GM18526 (cell line): ENCODE results near the gene XPO5.

ENCODE experiments used
- POLR2A ChIP-seq: IDR thresholded peaks from 3 replicates; pipeline ENCODE4 v1.6.1; 2011; ENCODE audit not compliant: insufficient read length; ENCODE audit errors: extremely low read depth

Gene XPO5

DNA sequence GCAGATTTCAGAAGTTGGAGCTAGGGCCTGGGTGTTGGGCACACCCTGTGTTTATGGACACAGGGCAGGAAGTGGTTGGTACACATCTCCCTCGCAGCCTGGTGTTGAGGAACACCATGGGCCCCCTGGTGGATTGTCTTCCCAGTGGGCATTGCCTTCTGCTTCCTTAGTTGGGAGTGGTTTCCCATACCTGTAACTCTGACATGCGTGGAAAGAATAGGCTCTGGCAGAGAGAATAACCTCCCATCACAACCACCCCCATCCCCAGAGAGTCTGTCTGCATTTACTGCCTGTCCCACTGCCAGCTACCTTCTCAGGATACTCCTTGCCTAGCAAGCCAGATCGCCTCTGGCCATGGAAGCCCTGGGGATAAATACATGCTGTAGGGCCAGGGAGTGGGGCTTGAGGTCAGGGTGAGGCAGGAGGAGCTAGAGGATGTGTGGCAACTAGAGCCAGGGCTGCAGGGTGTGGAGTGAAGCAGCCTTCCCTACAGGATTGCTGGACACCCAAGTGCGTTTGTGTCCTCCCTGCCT is 80.4 kb downstream of the XPO5 start:
- no peak for TF ChIP-seq POLR2A

DNA sequence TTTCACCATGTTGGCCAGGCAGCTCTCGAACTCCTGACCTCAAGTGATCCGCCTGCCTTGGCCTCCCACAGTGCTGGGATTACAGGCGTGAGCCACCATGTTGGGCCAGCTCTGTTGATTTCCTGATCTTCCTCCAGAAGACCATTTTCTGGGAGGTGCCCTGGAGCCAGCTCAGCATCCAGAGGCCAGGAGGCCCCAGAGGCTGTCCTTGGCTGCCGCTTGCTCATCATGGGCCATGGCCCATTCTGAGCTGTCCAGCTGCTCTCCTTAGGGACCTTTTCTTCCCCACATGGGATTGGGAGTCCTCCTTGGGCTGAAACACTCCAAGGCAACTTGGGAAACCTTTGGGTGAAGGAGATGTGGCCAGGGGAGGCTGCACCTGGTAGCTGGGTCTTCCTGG is 81.1 kb downstream of the XPO5 start:
- no peak for TF ChIP-seq POLR2A

DNA sequence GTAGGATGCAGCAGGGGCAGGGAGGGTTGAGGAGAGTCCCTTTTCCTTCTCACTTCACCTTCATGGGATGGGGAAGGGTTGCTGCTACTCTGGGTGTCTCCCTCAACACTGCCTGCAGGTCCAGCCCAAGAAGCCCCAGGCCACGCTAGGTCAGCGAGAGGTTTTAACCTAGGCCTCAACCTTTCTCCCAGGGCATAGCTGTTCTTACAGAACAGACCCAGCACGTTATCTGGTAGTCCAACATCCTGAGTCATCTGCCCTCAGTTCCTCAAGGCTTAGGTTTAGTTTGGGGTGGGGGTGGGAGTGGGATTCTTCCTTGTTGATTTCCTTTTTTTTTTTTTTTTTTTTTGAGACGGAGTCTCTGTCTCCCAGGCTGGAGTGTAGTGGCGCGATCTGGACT is 81.5 kb downstream of the XPO5 start:
- TF ChIP-seq POLR2A = no peak

DNA sequence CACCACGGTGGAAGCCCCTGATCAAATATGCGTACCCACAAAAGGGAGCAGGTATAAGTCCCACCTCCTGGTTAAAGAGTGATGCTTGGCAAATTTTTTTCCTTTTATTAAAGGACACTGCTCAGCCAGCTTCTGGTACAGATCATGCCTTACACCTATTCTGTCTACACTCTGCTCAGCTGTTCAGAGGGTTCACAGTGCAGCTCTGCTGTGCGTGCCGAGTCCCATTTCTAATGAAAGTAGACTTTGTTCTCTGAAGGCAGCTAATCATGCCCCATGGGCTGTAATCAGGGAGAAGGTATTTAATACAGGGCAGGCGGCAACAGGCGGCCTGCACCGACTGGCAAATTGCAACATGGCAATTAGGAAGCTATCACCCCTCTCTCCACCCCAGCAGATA is 82.0 kb downstream of the XPO5 start:
- TF ChIP-seq POLR2A = no peak

DNA sequence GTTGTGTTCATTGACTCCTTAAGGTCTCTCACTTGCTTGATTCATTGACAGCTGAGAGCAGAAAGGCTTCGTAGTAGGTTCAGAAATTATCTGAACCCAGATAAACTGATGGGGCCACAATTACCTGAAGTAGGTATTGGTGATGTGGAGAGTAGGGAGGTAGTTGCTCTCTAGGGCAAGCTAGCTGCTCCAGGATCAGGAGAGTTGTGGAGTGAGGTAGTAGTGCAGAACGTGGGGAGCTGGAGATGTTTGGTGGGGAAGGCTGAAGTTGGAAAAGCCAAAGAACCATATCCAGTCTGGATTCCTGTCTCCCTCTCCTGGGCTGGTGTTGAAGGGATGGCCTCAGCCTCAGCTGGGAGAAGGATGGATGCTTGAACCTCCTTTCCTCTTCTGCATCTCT is 82.6 kb downstream of the XPO5 start:
- no peak for TF ChIP-seq POLR2A

DNA sequence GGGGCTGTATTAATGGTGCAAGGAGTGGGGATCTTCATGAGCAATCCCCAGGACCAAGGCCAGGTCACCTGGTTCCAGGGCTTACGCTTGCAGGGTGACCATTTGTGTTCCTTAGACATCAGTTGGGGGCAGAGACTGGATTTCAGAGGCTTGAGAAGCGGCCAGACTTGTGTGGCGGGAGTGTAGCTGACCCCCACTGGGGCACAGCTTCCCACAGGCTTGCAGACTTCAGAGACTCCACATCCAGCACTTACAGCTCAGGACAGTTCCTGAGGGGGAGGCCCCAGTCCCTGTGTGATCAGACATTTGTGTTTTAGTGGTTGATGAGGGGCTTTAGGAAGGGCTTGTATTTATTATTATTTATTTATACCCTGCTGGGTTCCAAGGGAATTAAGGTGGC is 83.2 kb downstream of the XPO5 start:
- no peak for TF ChIP-seq POLR2A

DNA sequence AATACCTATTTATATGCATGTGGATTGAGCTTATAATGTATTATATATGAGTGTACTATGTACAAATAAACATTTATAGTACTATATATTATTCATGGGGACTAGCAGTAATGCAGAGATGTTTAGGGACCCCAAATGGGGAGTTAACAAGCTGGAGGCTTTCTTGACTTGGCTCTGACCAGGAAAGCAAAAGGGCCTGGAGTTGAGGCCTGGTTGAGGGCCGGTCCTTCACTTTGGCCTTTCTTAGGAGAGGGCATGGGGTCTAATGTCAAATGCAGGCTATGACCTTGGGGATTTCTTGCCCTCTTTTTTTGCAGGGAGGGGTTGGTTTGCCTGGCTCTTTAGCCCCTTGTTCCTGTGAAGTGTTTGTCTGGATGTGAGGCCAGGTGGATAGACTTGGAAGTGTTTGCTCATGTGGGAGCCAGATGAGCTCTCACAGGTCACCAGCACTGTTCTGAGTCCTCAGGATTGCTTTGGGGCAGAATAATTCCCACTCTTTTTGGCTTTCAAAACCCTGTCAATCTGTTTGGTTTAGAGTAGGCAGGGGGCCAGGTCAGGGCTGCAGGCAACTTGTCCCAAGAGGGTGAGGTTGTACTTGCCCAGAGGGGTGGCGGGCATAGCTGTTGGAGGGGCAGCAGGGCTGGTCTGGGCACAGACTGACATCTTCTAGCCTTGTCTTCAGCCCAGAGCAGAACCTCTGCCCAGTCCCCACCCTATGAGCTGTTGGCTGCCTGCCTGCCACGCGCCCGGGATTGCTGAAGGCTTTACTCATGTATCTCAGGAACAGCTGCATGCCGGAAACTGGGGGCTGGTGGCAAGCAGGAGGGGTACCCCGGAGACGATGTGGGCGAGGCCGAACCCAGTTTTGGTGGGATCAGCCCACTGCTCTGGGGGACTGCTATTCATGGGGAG is 83.8 kb downstream of the XPO5 start:
- no peak for TF ChIP-seq POLR2A

DNA sequence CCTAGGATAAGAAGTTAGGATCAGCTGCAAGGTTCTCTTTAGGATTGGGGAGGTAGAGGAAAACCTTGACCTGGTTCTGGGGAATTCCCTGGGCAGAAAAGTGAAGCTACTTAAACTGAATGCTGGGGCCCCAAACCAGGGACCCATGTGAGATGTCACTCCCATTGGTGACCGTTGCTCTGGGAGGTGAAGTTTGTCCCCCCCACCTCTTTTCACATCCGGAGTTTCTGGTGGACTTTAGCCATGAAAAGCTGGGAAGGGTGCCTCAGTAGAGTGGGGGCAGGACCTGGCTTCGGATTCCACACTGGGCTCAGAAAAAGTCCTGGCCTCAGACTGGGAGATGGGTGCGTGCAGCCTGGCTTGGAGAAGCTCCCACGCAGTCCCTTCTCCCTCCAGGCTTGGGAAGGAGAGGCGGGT is 85.3 kb downstream of the XPO5 start:
- TF ChIP-seq POLR2A = no peak

DNA sequence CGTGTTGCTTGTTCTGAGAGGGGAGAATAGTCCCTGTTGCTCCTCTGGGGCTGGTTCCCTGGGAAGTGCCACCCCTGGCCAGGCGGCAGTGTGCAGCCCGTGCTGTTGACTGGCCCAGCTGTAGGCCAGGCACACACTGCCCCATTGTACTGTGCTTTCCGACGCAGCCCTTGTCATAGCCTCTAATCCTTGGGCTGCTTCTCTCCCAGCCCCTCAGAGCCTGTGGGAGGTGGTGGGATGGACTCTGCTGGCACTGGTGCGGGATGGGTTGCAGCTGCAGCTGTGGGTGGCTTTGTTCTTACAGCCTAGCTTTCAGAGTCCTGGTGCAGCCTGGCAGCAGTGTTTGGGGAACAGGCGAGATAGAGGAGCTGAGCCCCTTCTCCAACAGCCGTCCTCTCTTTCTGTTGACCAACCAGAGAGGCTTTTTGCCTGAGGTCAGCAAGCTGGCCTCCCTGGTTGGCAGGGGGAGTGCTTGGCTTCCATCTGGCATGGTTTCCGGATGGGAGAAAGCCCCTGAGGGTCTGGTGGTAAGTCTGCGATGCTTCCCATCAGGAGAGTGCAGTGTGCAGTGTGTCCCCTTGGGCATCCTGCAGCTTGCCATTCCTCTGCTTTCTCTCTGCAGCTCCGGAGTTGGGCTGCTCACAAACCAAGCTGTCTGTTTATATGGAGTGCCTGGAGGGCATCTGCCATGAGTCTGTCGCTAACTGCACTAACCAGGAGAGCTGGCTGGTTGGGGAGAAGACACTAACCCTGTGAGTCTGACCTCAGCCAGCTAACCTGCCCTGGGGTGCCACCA is 86.4 kb downstream of the XPO5 start:
- TF ChIP-seq POLR2A = no peak

DNA sequence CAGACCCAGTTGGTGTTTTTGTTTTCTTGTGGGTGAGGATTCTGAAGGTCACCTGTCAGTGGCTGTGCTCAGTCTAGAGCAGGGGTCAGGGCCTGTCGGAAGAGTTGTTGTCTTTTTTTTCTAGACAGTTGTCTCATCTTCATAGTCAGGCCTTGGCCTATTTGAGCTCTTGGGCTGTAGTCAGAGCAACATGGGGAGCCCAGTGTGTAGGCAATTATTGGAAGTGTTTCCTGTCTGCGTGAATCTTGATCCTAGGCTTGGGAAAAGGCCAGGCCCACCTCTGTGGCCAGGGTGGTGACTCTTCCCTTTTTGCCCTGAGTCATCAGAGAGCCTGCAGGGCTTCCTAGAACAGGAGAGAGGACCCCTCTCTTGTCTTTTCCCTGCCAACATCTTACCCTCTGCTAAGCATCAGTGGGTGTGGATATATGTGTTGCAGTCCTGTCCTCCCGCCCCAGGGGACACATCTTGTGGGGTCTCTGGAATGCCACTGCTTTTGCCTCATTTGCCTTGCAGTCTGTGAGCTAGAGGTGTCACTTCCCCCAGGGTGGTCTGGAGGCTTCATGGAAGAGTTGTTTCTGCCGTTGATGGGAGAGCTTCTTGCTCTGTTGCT is 87.1 kb downstream of the XPO5 start:
- TF ChIP-seq POLR2A = no peak

DNA sequence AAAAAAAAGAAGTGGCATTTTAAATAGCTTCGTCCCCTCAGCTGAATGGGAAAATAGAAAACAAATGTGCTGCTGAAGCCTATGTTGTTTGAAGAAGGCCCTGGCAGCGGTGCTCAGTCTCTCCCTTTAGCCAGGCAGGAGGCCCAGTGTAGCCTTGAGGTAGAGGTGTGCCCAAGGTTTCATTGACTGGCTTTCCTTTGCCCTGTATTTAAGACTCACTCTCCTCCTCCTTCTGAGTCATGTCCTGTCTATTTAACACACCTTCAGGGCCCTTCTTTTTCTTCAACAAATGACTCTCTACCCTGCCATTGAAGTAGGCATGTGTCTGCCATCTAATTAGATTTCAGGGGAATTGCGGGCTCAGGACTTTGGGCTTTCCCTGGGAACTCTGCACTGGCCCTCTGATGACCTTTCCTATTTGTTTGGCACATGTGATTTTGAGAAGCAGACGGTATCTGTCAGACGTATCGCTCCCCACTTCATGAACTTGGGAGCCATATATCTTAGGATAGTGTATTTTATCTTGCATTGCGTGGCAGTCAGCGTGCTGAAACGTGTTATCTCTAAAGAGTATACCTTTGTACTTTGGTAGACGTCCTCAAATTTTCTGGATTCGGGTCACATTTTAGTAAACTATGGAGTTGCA is 94.1 kb downstream of the XPO5 start:
- TF ChIP-seq POLR2A = no peak

DNA sequence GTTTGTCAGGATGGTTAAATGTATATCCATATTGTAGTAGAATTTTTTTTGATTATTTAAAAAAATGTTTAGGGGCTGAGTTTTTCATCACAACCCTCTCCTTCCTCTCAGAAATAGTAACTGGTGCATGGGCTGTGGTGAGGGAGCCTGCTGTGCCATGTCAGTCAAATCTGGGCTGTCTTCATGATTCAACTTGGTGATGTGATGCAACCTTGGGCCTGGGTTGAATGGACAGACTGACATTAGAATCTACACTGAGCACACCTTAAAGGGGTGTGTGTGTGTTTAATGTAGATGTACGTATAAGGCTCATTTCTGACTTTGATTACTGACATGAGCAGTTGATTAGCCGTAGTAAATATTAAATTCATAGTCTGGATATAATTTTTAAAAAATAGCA is 94.8 kb downstream of the XPO5 start:
- no peak for TF ChIP-seq POLR2A

DNA sequence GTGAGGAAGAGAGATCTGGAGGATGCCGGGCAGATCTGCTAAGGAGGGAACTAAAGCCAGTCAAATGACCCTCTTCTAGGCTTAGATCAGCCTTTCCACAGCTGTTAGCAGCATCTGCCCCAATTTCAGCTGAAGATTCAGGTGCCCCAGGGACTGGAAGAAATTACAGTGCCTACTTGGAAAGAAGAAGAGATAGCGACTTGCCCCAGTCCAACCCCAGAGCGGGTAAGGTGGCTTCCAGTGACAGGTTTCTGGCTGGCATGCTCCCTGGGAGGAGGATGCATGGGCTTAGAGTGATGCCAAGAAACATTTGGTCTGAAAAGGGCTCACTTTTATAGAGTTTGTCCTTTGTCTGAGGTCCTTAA is 97.8 kb downstream of the XPO5 start:
- TF ChIP-seq POLR2A = no peak

DNA sequence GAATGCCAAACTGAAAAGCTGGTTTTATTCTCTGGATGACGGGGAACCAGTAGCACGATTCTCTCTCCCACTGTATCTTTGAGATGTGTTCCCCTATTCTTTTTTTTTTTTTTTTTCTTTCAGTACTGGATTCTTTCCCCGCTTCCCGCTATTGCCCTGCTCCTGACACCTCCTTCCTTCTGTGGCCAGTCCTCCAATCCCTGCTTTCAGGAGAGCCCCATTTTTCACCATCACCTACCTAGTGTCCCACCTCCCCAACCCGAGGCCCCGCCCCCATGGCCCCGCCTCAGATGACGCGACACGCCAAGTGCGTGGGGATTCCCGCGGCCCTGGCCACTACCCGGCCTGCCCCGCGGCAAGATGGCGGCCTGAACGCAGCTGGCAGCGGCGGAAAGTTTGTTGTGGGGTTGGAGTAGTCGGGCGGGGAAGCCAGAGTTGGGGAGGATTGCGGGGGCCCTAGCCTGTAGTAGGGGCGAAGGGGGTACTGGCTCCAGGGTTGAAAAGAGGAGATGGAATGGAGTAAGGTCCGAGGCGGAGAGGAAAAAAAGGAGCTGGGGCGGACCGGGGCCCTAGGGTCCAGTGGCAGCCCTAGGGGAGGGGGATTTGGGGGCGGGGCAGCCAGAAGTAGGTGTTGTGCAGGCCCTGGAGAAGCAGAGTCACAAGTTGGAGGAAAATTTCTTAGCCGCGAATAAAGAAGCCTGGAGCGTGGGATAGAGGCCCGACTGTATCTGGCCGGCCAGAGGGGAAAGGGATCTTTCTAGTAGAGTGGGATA is 98.4 kb downstream of the XPO5 start, which contains the start of gene TJAP1:
Gene TJAP1 (plus strand): TSS at position 336 of the 773 bp plus-strand sequence. CDS start 21,432 bp downstream, outside the sequence.
- TF ChIP-seq POLR2A = peak; percentile 88

DNA sequence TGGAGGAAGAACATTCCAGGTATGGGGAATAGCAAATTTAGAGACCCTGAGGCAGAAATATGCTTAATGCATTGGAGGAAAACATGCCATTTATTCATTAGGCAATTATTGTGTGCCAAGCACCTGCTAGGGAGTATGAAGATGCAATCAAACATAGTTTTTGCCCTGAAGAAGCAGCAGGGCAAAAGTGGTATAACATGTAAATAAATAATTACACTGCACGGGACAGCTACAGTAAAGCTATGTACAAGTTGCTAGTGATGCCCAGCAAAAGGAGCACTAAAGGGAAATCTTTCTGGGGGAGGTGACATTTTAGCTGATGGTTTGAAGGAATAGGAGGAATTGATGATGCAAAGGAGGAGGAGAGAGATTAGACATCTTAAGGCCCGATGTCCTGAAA is 99.1 kb downstream of the XPO5 start:
- TF ChIP-seq POLR2A = no peak

DNA sequence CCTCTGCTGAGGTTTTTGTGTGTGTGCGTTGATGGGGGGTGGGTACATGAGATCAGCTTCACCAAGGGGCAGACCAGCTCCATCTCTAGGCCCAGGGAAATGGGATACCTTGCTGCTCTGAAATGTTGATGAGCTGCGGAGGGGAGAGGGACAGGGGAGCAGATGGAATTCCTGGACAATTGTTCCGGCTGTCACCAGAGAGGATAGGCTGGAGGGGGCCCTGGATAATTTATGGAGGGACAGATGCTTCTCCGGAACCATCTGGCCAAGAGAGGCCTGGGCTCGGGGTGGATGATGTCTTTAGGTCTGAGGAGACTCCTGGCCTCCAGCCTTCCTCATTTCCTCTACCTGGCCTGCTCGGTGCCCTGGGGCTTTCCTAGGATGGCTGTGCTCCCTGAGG is 100.3 kb downstream of the XPO5 start:
- no peak for TF ChIP-seq POLR2A
